ENCODE results near the gene AURKA. TPM values are rescaled to one million over a fixed set of nuclear protein-coding genes. Genes with fewer than 3 reads are reported as not detected.
A peak's percentile ranks its signal among the peaks of the same experiment; 100 is the strongest.

The AURKA gene
- total and polyA plus RNA-seq, 9 of the 15 experiments (the other 6 are each of a cell fraction or from before 2014, with no cell fraction given): 72.7 to 162 (median 113) TPM

- H3K79me2 ChIP-seq (ENCODE audit: control insufficient read depth, insufficient read depth, low read length): peaks cover 99% of the 10 kb centered on the region
- CTCF ChIA-PET (ENCODE audit: low intra/inter-chr PET ratio): no interaction called here
- H2AFZ ChIP-seq (ENCODE audit: low read depth, low read length): no peak overlapping the region
- intact Hi-C loops (cut with micrococcal nuclease) (no loop called here), in situ Hi-C loops (cut with MboI) (no loop called here)
- H3K9ac ChIP-seq (ENCODE audit: insufficient read depth in 1 of 2, low read depth in 2 of 2, low read length in 2 of 2): peak overlapping the region; percentile 62 to 75; a peak in 2 of 4 replicates
- H3K4me2 ChIP-seq (ENCODE audit: insufficient read depth, low read length): peak overlapping the region; percentile 62
- no peak overlapping the region for H3K4me3 ChIP-seq
- POLR2A ChIA-PET: interaction anchor here (1.4 to 6.8 kb wide), 4 partner anchors 10 to 31 kb away, joined by 7 to 72 read pairs (median 12); partner anchors contain the start of genes AURKA, CASS4 and CSTF1
- H3K4me1 ChIP-seq (replicated peaks in 1 of 2; ENCODE audit: control insufficient read depth in 2 of 2, insufficient read depth in 2 of 2, low read length in 2 of 2): peaks cover 28 to 78% of the 10 kb centered on the region in 2 experiments
- DNase-seq (ENCODE audit: extremely low read depth in 1 of 4, low spot score in 3 of 4) (peak; percentile 42 to 54 (median 50)), ATAC-seq (no peak), FAIRE-seq (no peak)
- no peaks in the 10 kb centered on the region for H3K9me1 ChIP-seq (ENCODE audit: control insufficient read depth, insufficient read depth, low read length)
- BruUV-seq (replicated peaks): no TSS peak
- H3K27me3 ChIP-seq (ENCODE audit: control insufficient read depth in 2 of 2, insufficient read depth in 2 of 2, low read length in 2 of 2): no peaks in the 10 kb centered on the region
- H3K36me3 ChIP-seq (ENCODE audit: control insufficient read depth, insufficient read depth, low read length): peaks cover 82% of the 10 kb centered on the region
- no peaks in the 10 kb centered on the region for H3K9me3 ChIP-seq (replicated peaks; ENCODE audit: control insufficient read depth, insufficient read depth, low read depth, low read length)
- 21% methylated on average over 4 of the region's 4 CpGs for WGBS (ENCODE audit: insufficient coverage, low coverage, missing lambda C conversion rate)
- H4K20me1 ChIP-seq (replicated peaks; ENCODE audit: control insufficient read depth, insufficient read depth, low read length): peaks cover 20% of the 10 kb centered on the region; the same call in 1 of the 2 replicates
- H3K27ac ChIP-seq (ENCODE audit: extremely low read depth, low read depth, low read length): peak overlapping the region; percentile 27; the same call in 2 of the 3 replicates
- no peak for TF ChIP-seq MTA3 (IDR thresholded peaks at IDR 0.05; ENCODE audit: borderline replicate concordance)
- TF ChIP-seq, protein P1, sequence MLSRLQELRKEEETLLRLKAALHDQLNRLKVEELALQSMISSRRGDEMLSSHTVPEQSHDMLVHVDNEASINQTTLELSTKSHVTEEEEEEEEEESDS (CRISPR knock-in tag; IDR thresholded peaks at IDR 0.05): no peak
- peak; percentile 32; the same call in 1 of the 2 replicates for TF ChIP-seq SMARCC2 (IDR thresholded peaks at IDR 0.05; ENCODE audit: low read depth)
- TF ChIP-seq GMEB1 (CRISPR knock-in tag; IDR thresholded peaks at IDR 0.05): no peak
- TF ChIP-seq SP1 (CRISPR knock-in tag; IDR thresholded peaks at IDR 0.05): no peak
- TF ChIP-seq SRF (CRISPR knock-in tag; IDR thresholded peaks at IDR 0.05): no peak
- no peak for TF ChIP-seq PHB (CRISPR knock-in tag; IDR thresholded peaks at IDR 0.05)
- no peak for TF ChIP-seq ZNF324 (CRISPR knock-in tag; IDR thresholded peaks at IDR 0.05)
- TF ChIP-seq DPF2 (IDR thresholded peaks at IDR 0.05): no peak
- TF ChIP-seq, protein P2, sequence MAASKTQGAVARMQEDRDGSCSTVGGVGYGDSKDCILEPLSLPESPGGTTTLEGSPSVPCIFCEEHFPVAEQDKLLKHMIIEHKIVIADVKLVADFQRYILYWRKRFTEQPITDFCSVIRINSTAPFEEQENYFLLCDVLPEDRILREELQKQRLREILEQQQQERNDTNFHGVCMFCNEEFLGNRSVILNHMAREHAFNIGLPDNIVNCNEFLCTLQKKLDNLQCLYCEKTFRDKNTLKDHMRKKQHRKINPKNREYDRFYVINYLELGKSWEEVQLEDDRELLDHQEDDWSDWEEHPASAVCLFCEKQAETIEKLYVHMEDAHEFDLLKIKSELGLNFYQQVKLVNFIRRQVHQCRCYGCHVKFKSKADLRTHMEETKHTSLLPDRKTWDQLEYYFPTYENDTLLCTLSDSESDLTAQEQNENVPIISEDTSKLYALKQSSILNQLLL (CRISPR knock-in tag; IDR thresholded peaks at IDR 0.05; ENCODE audit: borderline replicate concordance): no peak
- TF ChIP-seq KLF16 (IDR thresholded peaks at IDR 0.05): no peak
- TF ChIP-seq ZNF23 (CRISPR knock-in tag; IDR thresholded peaks at IDR 0.05): no peak
- TF ChIP-seq SIN3A (IDR thresholded peaks at IDR 0.05; ENCODE audit: borderline replicate concordance in 2 of 2, control insufficient read depth in 1 of 2, low read depth in 2 of 2, low read length in 2 of 2): no peak
- no peak for TF ChIP-seq ZKSCAN3 (CRISPR knock-in tag; IDR thresholded peaks at IDR 0.05)
- no peak for TF ChIP-seq SIN3B (IDR thresholded peaks at IDR 0.05; ENCODE audit: low read depth)
- no peak for TF ChIP-seq RUNX1 (IDR thresholded peaks at IDR 0.05; ENCODE audit: low read depth)
- no peak for TF ChIP-seq TOE1 (IDR thresholded peaks at IDR 0.05; ENCODE audit: borderline replicate concordance)
- no peak for TF ChIP-seq TOE1 (CRISPR knock-in tag; IDR thresholded peaks at IDR 0.05; ENCODE audit: borderline replicate concordance, low read depth)
- no peak for TF ChIP-seq MAZ (CRISPR knock-in tag; conservative IDR thresholded peaks at IDR 0.05 in 1 of 2, IDR thresholded peaks at IDR 0.05 in 1 of 2)
- TF ChIP-seq, protein P3, sequence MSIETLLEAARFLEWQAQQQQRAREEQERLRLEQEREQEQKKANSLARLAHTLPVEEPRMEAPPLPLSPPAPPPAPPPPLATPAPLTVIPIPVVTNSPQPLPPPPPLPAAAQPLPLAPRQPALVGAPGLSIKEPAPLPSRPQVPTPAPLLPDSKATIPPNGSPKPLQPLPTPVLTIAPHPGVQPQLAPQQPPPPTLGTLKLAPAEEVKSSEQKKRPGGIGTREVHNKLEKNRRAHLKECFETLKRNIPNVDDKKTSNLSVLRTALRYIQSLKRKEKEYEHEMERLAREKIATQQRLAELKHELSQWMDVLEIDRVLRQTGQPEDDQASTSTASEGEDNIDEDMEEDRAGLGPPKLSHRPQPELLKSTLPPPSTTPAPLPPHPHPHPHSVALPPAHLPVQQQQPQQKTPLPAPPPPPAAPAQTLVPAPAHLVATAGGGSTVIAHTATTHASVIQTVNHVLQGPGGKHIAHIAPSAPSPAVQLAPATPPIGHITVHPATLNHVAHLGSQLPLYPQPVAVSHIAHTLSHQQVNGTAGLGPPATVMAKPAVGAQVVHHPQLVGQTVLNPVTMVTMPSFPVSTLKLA (conservative IDR thresholded peaks at IDR 0.05): 0 out of 4 replicates have a peak, but pooled peaks of 1 of the 2 experiments have one; percentile 7
These were observed 30.8 kb upstream of the AURKA start for GRCh38 chr20:56422824-56423189.

Measured in K562 (cell line).